Diencephalon (tissue), 1 donor: Measurements from ENCODE around the gene ANP32D. TPM values are rescaled to one million over a fixed set of nuclear protein-coding genes. Genes with fewer than 3 reads are reported as not detected.

Source experiments
- total RNA-seq: library from RNA; depleted of rRNA; stranded (reverse); fragments of >200 nt; gene quantifications from one replicate; pipeline ENCODE4 v1.2.3, GENCODE V29; 2014

Gene ANP32D
- total RNA-seq = not detected

DNA sequence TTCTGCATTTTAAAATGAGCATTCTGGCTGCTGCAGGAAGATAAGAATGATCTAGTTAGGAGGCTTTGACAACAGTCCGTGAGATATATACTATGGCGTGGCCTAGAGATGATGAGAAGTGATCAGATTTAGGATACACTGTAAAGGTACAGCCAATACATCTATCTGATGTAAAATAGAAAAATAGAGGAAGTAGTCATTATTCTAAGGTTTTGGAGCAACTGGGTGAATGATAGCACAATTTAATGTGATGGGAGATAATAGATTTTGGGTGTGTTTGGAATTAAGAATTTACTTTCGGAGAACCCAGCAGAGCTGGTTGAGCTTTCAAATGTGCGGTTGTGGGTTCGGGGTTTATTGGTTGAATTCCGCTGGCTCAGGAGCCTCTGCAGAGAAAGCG lies at the start of gene ANP32D:
TSS of gene ANP32D (plus strand) at position 301 of the 400 bp plus-strand sequence. CDS start 106 bp downstream, outside the sequence.

DNA sequence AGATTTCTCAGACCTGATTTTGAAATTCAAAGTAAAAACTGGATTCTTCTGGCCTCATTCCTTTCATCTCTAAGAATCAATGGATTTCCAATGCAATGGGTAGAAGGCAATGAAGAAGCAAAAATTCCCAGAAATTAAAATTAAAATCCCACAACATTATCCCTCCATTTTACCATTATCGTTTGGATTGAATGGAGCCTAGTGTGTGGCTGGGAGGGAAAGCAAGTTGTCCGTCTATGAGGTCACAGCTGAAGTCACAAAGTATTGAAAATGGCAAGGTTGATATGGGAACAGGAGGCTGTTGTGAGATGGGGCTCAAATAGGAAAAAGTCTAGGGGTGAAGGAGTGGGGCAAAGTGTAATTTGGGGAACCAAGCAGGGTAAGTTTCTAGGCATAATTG lies 9.8 kb downstream of the ANP32D start, which contains the start of gene C12orf54:
TSS of gene C12orf54 (plus strand) at position 301 of the 400 bp plus-strand sequence. CDS start 799 bp downstream, outside the sequence.

Other genes starting within 250 kb of the ANP32D start
- gene ZNF641, start 121.6 kb upstream of the ANP32D start, total RNA-seq = 42.4 TPM
- not detected for gene C12orf54, start 9.9 kb downstream of the ANP32D start, total RNA-seq
- gene OR8S1, start 53.1 kb downstream of the ANP32D start, total RNA-seq = not detected
- not detected for gene LALBA, start 97.5 kb downstream of the ANP32D start, total RNA-seq
- 68.5 TPM for gene KANSL2, start 209.7 kb downstream of the ANP32D start, total RNA-seq
- 39.2 TPM for gene CCNT1, start 244.1 kb downstream of the ANP32D start, total RNA-seq